ENCODE results near the gene ALG12. TPM values are rescaled to one million over a fixed set of nuclear protein-coding genes. Genes with fewer than 3 reads are reported as not detected.

ALG12 gene
- total RNA-seq, 1 donor, result 20.3 TPM

DNA sequence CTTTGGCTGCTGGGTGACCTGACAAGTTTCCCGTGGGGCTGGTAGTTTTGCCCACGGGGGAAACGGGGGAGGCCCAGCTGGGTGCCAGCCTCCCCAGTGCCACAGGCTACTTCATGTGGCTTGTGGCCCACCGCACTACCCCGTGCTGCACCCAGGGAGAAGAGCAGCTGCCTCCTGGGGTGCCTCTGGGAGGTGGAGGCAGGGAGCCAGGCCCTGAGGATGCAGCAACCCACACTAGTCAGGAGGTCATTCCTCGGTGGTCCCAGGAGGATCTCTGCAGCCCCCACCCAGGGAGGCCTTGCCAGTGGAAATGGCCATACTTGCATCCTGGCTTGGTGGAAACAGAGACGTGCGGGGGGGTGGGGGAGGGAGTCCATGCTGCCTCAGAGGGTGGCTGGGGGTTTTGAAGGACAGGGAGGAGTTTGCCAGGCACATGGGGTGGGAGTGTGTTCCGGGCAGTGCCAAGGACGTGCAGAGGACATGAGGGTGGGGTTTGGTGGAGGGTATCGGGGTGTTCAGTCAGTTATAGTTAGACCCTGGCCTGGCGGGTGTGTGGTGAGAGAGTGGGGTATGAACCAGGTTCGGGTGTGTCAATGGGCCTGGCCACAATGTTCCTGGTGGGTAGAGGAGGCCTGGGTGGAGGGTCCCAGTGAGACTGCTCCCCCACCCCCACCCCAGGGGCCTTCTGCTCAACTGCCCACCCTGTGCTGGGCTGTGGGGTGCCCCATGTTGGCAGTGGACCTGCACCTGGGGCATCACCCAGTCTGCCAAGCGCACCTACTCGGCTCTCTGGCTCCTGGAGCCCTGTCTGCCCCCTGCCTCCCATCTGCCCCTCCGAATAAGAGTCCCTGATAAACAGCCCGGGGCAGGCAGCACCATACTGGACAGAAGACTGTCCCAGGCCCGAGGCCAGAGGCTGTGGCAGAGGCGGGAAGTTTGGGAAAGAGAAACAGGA lies 46.2 kb upstream of the ALG12 start:
- DNase-seq (ENCODE audit: low read depth), result no peak
- H3K4me3 ChIP-seq (ENCODE audit: low read depth, low read length), result peak overlapping the region; percentile 81
- TF ChIP-seq, protein P1, sequence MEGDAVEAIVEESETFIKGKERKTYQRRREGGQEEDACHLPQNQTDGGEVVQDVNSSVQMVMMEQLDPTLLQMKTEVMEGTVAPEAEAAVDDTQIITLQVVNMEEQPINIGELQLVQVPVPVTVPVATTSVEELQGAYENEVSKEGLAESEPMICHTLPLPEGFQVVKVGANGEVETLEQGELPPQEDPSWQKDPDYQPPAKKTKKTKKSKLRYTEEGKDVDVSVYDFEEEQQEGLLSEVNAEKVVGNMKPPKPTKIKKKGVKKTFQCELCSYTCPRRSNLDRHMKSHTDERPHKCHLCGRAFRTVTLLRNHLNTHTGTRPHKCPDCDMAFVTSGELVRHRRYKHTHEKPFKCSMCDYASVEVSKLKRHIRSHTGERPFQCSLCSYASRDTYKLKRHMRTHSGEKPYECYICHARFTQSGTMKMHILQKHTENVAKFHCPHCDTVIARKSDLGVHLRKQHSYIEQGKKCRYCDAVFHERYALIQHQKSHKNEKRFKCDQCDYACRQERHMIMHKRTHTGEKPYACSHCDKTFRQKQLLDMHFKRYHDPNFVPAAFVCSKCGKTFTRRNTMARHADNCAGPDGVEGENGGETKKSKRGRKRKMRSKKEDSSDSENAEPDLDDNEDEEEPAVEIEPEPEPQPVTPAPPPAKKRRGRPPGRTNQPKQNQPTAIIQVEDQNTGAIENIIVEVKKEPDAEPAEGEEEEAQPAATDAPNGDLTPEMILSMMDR (IDR thresholded peaks at IDR 0.05; ENCODE audit: insufficient read depth, low read depth, low read length), result no peak

DNA sequence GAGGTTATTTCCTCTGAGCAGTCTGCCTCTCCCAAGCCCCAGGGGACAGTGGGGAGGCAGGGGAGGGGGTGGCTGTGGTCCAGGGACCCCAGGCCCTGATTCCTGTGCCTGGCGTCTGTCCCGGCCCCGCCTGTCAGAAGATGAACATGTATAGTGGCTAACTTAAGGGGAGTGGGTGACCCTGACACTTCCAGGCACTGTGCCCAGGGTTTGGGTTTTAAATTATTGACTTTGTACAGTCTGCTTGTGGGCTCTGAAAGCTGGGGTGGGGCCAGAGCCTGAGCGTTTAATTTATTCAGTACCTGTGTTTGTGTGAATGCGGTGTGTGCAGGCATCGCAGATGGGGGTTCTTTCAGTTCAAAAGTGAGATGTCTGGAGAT lies 45.4 kb upstream of the ALG12 start:
- TF ChIP-seq, protein P1 (IDR thresholded peaks at IDR 0.05; ENCODE audit: insufficient read depth, low read depth, low read length), result no peak
- DNase-seq (ENCODE audit: low read depth), result no peak
- H3K4me3 ChIP-seq (ENCODE audit: low read depth, low read length), result peak overlapping the region; percentile 81

DNA sequence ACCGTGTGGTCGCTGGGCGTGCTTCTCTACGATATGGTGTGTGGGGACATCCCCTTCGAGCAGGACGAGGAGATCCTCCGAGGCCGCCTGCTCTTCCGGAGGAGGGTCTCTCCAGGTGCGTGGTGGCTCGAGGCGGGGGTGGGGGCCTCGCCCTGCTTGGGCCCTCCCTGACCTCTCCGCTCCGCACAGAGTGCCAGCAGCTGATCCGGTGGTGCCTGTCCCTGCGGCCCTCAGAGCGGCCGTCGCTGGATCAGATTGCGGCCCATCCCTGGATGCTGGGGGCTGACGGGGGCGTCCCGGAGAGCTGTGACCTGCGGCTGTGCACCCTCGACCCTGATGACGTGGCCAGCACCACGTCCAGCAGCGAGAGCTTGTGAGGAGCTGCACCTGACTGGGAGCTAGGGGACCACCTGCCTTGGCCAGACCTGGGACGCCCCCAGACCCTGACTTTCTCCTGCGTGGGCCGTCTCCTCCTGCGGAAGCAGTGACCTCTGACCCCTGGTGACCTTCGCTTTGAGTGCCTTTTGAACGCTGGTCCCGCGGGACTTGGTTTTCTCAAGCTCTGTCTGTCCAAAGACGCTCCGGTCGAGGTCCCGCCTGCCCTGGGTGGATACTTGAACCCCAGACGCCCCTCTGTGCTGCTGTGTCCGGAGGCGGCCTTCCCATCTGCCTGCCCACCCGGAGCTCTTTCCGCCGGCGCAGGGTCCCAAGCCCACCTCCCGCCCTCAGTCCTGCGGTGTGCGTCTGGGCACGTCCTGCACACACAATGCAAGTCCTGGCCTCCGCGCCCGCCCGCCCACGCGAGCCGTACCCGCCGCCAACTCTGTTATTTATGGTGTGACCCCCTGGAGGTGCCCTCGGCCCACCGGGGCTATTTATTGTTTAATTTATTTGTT lies 44.8 kb upstream of the ALG12 start:
- DNase-seq (ENCODE audit: low read depth), result peak; percentile 14

DNA sequence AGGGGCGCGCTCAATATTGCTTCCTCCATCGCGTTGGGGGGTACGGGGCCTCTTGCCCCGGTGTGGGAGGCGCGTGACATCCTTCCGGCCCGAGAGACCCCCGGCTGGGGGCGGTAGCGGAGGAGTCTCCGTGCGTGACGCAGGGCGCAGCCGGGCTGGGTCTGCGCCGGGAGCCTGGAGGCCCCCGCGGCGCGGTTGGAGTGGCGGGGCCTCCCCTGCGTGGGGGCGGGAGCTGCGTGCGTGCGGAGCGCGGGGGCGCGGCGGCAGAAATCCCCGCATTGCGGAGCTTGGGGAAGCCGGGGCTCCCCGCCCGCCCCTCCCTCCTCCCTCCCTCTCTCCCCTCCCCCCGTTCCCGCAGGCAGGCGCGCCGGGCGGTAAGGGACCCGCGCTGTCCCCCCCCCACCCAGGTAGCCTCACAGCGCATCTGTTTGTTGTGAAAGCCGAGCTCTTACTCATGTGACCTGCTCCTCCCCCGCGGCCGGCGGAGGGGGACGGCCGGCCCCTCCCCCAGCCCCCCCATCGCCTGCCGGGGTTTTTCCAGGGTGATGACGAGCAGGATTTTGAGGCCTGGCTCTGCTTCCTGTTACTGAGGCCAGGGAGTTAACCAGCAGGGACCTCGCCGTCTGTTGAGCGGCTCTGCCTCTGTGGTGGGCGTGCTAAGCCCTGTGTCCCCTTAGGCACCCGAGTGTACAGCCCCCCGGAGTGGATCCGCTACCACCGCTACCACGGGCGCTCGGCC lies 43.9 kb upstream of the ALG12 start:
- peak overlapping the region; percentile 81 for H3K4me3 ChIP-seq (ENCODE audit: low read depth, low read length)
- peak; percentile 97 for DNase-seq (ENCODE audit: low read depth)
- TF ChIP-seq, protein P1 (IDR thresholded peaks at IDR 0.05; ENCODE audit: insufficient read depth, low read depth, low read length), result no peak

More for the DNA sequence above, 44.8 kb upstream of the ALG12 start:
- TF ChIP-seq, protein P1 (IDR thresholded peaks at IDR 0.05; ENCODE audit: insufficient read depth, low read depth, low read length), result no peak
- peak overlapping the region; percentile 81 for H3K4me3 ChIP-seq (ENCODE audit: low read depth, low read length)

DNA sequence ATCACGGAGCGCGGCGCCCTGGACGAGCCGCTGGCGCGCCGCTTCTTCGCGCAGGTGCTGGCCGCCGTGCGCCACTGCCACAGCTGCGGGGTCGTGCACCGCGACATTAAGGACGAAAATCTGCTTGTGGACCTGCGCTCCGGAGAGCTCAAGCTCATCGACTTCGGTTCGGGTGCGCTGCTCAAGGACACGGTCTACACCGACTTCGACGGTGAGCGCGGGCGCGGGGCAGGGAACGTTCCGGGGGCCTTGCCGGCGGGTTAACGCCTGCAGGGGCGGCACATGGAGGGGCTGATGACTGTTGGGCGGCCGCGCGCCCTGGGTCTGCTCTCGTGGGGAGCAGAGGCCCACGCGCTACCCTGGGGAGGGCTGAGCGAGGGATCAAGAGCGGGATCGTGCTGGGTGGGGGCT lies 43.4 kb upstream of the ALG12 start:
- TF ChIP-seq, protein P1 (IDR thresholded peaks at IDR 0.05; ENCODE audit: insufficient read depth, low read depth, low read length), result no peak
- DNase-seq (ENCODE audit: low read depth), result no peak
- peak overlapping the region; percentile 81 for H3K4me3 ChIP-seq (ENCODE audit: low read depth, low read length)

DNA sequence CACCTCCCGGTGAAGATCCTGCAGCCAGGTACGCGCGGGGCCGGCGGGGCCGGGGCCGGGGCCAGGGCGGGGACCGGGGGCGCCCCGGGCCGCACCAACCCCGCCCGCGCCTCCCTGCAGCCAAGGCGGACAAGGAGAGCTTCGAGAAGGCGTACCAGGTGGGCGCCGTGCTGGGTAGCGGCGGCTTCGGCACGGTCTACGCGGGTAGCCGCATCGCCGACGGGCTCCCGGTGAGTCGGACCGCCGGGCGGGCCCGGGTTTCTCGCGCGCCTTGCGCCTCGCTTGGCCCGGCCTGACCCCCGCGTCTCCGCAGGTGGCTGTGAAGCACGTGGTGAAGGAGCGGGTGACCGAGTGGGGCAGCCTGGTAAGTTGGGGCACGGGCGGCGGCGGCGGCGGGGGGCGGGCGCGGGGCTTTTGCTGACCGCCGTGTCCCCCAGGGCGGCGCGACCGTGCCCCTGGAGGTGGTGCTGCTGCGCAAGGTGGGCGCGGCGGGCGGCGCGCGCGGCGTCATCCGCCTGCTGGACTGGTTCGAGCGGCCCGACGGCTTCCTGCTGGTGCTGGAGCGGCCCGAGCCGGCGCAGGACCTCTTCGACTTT lies 42.9 kb upstream of the ALG12 start:
- H3K4me3 ChIP-seq (ENCODE audit: low read depth, low read length), result peak overlapping the region; percentile 81
- peak; percentile 53 for DNase-seq (ENCODE audit: low read depth)
- TF ChIP-seq, protein P1 (IDR thresholded peaks at IDR 0.05; ENCODE audit: insufficient read depth, low read depth, low read length), result no peak
